Muscle layer of colon (tissue), 2 donors: ENCODE results near the gene BRWD1.

ENCODE experiments used
- H3K27ac ChIP-seq: one replicate; pipeline ENCODE4 v1.7.0; 2013; ENCODE audit warnings: low read depth, mild to moderate bottlenecking, low read length, moderate library complexity
- H3K27me3 ChIP-seq, 2 donors: one replicate each; pipeline ENCODE4 v1.7.0; 2013; ENCODE audit warnings: low read length in 2 of 2, mild to moderate bottlenecking in 2 of 2; ENCODE audit not compliant: insufficient read depth in 2 of 2, control insufficient read depth in 1 of 2
- H3K36me3 ChIP-seq: one replicate; pipeline ENCODE4 v1.7.0; 2013; ENCODE audit warnings: mild to moderate bottlenecking, low read length; ENCODE audit not compliant: insufficient read depth
- H3K4me1 ChIP-seq: one replicate; pipeline ENCODE4 v1.7.0; 2013; ENCODE audit warnings: mild to moderate bottlenecking, low read length; ENCODE audit not compliant: insufficient read depth
- H3K4me3 ChIP-seq, 2 donors: one replicate each; pipeline ENCODE4 v1.7.0; 2013; ENCODE audit warnings: low read length in 2 of 2, low read depth in 1 of 2, mild to moderate bottlenecking in 1 of 2, moderate library complexity in 1 of 2
- H3K9ac ChIP-seq: one replicate; pipeline ENCODE4 v1.7.0; 2013; ENCODE audit warnings: low read length
- H3K9me3 ChIP-seq: one replicate; pipeline ENCODE4 v1.7.0; 2013; ENCODE audit warnings: mild to moderate bottlenecking, low read length
- donor health status: abdominal sarcoma.
- donor health status: Adenocarcinoma of cecum.

BRWD1 gene

DNA sequence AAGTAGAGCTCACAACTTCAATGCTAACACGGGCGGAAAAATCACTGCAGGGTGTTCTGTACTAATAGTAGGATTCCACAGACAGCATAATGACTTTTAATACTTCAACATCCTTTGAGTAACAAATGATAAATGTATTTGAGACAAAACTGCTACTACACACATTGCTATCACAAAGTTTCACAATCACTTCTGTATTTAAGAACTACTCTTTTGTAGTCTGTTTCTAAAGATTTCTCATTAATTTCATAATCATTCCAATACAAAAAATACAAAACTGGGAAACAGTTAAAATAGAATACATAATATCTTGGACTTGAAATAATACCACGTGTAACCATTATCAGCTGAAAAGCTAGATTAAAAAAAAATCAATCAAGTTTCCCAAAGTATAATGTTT is 32.8 kb upstream of the BRWD1 start:
- H3K9me3 ChIP-seq = no peaks in the 10 kb centered on the region
- peaks cover 24% of the 10 kb centered on the region for H3K36me3 ChIP-seq
- no peak overlapping the region for H3K9ac ChIP-seq
- no peak overlapping the region for H3K27ac ChIP-seq
- peaks cover 23% of the 10 kb centered on the region for H3K4me1 ChIP-seq
- no peak overlapping the region for H3K4me3 ChIP-seq
- H3K27me3 ChIP-seq = no peaks in the 10 kb centered on the region

DNA sequence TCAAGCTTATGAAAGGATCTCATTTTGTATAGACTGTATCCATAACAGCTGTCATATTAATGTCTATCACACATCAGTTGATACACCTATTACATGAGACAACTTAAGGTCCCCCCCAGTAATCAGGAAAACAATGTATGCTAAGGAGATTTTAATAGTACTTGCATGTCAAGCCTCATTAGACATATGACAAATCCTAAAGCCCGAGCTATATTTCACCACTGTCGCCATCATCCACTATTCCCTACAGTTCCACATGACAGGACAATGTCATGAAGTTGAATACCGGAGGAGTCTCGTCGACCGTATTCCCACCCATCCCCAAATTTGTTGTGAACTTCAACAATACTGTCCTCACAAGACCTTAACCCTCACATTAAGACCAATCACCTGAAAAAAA is 32.0 kb upstream of the BRWD1 start:
- H3K4me1 ChIP-seq = peaks cover 23% of the 10 kb centered on the region
- peaks cover 30% of the 10 kb centered on the region for H3K36me3 ChIP-seq
- H3K27ac ChIP-seq = no peak overlapping the region
- no peak overlapping the region for H3K9ac ChIP-seq
- no peaks in the 10 kb centered on the region for H3K9me3 ChIP-seq
- no peak overlapping the region for H3K4me3 ChIP-seq
- H3K27me3 ChIP-seq = no peaks in the 10 kb centered on the region

DNA sequence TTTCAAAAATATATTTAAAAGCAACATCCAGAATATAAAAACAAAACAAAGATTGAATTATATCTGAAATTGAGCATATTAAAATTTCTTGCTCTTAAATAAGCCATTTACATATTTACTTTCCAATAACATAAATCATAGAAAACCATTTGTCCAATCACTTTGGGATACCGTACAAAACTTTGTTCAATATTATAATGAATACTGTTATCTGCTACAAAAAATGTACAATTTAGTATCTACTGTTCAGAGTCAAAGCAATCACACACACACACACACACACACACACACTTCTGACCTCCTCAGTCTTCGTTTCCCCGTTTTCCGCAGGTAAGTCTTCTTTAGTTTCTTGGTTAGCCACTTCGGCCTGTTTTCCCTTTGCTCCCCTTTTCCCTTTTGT is 31.4 kb upstream of the BRWD1 start:
- Histone ChIP-seq H3K4me1 (peaks cover 23% of the 10 kb centered on the region), H3K36me3 (peaks cover 30% of the 10 kb centered on the region), H3K27me3 (no peaks in the 10 kb centered on the region), H3K4me3 (no peak overlapping the region), H3K9me3 (no peaks in the 10 kb centered on the region), H3K27ac (no peak overlapping the region), H3K9ac (no peak overlapping the region)

DNA sequence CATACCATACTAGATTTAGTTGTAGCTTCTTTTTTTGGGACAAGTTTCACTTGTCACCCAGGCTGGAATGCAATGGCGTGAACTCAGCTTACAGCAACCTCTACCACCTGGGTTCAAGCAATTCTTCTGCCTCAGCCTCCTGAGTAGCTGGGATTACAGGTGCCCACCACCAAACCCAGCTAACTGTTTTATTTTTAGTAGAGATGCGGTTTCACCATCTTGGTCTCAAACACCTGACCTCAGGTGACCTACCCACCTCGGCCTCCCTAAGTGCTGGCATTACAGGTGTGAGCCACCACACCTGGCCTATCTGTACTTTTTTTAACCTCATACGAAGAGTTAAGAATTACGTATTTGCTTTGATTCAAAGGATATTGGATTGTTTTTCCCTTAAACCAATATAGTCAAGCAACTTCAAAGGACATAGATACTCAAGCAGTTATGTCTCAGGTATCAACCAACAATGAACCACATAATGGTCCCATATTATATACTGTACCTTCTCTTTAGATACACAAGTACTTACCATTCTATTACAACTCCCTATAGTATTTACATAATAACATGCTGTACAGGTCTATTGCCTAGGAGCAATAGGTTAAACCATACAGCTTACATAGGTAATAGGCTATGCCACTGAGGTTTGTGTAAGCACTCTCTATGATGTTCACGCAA is 28.0 kb upstream of the BRWD1 start:
- no peak overlapping the region for H3K27ac ChIP-seq
- no peaks in the 10 kb centered on the region for H3K9me3 ChIP-seq
- no peak overlapping the region for H3K4me3 ChIP-seq
- H3K36me3 ChIP-seq = peaks cover 30% of the 10 kb centered on the region
- no peaks in the 10 kb centered on the region for H3K27me3 ChIP-seq
- no peak overlapping the region for H3K9ac ChIP-seq
- peaks cover 9% of the 10 kb centered on the region for H3K4me1 ChIP-seq

DNA sequence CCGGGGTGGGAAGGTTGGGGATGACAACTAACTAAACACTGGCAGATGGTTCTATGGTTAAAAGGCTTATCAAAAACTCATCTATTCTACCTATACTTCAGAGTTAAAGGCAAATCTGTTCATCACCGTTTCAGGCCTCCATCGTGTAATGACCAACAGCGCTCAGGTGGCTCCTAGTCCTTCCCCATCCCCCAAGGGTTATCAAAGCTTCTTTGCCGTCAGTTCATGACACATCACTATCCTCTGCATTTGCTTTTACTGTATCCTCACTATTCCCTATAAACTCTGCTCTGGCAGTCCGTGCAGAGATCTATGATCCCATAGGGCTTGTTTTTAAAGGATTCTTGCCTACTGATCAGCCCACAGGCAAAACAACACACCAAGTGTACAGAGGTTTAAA is 27.3 kb upstream of the BRWD1 start:
- peaks cover 5% of the 10 kb centered on the region for H3K4me1 ChIP-seq
- H3K27ac ChIP-seq = no peak overlapping the region
- H3K4me3 ChIP-seq = no peak overlapping the region
- no peaks in the 10 kb centered on the region for H3K27me3 ChIP-seq
- peaks cover 27% of the 10 kb centered on the region for H3K36me3 ChIP-seq
- H3K9ac ChIP-seq = no peak overlapping the region
- no peaks in the 10 kb centered on the region for H3K9me3 ChIP-seq

DNA sequence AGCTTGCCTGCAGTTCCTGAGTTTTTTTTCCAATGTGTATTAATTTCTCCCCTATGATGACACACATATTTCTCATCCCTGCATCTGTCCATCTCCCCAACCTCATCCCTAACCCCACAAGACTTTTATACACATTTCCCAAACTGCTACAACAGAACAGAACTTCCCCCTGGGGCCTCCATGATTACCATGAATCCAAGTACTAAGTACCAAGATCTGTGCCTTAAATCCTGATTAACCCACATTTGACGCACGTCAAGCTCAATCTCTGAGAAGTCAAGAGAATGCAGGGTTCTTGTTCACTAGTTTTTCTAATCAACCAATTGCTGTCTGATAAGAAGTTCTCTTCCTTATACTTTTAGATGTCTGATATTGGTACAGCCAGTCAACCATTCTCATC is 25.8 kb upstream of the BRWD1 start:
- H3K9me3 ChIP-seq = no peaks in the 10 kb centered on the region
- no peak overlapping the region for H3K27ac ChIP-seq
- H3K4me1 ChIP-seq = no peaks in the 10 kb centered on the region
- H3K9ac ChIP-seq = no peak overlapping the region
- peaks cover 22% of the 10 kb centered on the region for H3K36me3 ChIP-seq
- H3K4me3 ChIP-seq = no peak overlapping the region
- H3K27me3 ChIP-seq = no peaks in the 10 kb centered on the region

DNA sequence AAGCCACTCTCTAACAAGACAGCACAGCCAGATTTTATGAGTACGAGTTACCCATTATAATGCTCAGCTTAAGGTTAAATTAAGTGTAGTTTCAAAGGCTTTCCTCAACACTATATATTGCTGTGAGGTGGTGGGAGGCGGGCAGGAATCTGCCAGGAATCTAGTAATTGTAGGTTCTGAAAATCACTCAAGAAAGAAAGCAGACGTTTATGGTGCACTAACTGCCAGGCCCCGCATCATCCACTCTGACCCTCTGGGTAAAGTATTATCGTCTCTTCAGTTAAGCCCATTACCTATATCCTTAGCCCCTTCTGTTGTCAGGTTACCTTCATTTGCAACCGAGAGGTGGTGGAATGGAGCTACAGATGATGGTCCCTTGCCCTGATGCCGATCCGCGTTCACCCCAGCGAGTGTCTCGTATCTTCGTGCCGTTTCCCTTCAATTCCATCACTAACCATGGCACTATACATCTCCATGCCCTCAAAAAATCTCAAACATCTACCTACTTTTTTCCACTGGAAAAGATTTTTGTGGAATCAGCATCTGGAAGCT is 23.1 kb upstream of the BRWD1 start:
- H3K36me3 ChIP-seq = peaks cover 9% of the 10 kb centered on the region
- H3K4me3 ChIP-seq = no peak overlapping the region
- H3K27me3 ChIP-seq = no peaks in the 10 kb centered on the region
- no peak overlapping the region for H3K27ac ChIP-seq
- H3K9me3 ChIP-seq = no peaks in the 10 kb centered on the region
- H3K4me1 ChIP-seq = no peaks in the 10 kb centered on the region
- H3K9ac ChIP-seq = no peak overlapping the region

DNA sequence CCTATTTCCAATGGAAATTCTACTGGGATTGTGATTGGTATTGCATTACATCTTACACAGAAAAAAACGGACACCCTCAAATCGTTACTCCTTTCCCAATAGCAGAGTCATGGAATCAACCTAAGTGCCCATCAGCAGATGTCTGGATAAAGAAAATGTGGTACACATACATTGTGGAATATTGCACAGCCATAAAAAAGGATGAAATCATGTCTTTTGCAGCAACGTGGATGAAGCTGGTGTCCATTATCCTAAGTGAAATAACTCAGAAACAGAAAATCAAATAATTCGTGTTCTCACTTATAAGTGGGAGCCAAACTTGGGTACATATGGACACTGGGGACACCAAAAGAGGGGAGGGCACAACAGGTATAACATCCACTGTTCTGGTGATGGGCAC is 21.2 kb upstream of the BRWD1 start:
- no peaks in the 10 kb centered on the region for H3K27me3 ChIP-seq
- H3K27ac ChIP-seq = no peak overlapping the region
- no peaks in the 10 kb centered on the region for H3K4me1 ChIP-seq
- H3K4me3 ChIP-seq = no peak overlapping the region
- no peaks in the 10 kb centered on the region for H3K9me3 ChIP-seq
- no peak overlapping the region for H3K9ac ChIP-seq
- no peaks in the 10 kb centered on the region for H3K36me3 ChIP-seq

DNA sequence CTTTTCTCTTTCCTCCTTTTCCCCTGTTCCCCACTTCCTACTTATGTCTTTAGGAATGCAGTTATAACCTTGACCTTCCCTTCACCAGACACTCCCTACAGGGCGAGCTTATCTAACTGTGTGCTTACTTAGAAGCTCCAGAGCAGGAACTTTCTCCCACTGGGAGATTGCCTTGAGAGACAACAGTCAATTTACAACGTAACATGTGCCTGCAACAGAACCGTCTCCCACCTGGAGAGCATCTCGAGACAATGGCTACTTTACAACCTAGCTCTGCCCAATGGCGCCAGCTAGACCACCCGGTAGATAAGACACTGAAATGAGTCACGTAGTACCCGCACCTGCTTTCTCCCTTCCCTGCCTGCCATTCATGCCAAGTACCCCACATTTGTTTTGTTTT is 18.7 kb upstream of the BRWD1 start:
- Histone ChIP-seq H3K36me3 (no peaks in the 10 kb centered on the region), H3K4me3 (no peak overlapping the region), H3K9me3 (no peaks in the 10 kb centered on the region), H3K9ac (no peak overlapping the region), H3K4me1 (no peaks in the 10 kb centered on the region), H3K27ac (no peak overlapping the region), H3K27me3 (no peaks in the 10 kb centered on the region)

DNA sequence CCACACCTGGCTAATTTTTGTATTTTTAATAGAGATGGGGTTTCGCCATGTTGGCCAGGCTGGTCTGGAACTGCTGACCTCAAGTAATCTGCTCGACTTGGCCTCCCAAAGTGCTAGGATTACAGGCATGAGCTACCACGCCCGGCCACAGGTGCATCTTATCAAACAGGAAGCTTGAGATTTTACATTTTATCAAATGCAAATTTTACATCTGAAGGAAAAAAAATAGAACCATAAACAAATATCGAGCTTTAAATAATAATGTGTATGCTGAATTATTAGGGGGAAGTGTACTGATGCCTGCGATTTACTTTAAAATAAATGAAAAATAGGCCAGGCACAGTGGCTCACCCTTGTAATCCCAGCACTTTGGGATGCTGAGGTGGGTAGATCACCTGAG is 16.6 kb upstream of the BRWD1 start:
- no peak overlapping the region for H3K27ac ChIP-seq
- no peaks in the 10 kb centered on the region for H3K4me1 ChIP-seq
- H3K4me3 ChIP-seq = no peak overlapping the region
- H3K27me3 ChIP-seq = no peaks in the 10 kb centered on the region
- no peak overlapping the region for H3K9ac ChIP-seq
- H3K9me3 ChIP-seq = no peaks in the 10 kb centered on the region
- no peaks in the 10 kb centered on the region for H3K36me3 ChIP-seq

DNA sequence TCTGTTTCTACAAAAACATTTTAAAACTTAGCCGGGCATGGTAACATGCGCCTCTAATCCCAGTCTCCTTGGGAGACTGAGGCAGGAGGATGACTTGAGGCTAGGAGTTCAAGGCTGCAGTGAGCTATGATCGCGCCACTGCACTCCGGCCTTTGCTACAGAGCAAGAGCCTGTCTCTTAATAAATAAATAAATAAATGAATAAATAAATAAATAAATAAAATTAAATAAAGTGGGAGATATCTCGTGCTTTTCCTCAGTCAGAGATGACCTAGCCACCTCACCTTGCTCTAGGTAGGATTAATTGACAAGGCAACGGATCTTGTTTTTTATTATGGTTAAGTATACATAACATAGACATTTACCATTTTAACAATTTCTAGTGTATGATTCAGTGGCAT is 14.3 kb upstream of the BRWD1 start:
- Histone ChIP-seq H3K27ac (no peak overlapping the region), H3K4me3 (no peak overlapping the region), H3K9ac (no peak overlapping the region), H3K27me3 (no peaks in the 10 kb centered on the region), H3K4me1 (no peaks in the 10 kb centered on the region), H3K36me3 (no peaks in the 10 kb centered on the region), H3K9me3 (no peaks in the 10 kb centered on the region)

DNA sequence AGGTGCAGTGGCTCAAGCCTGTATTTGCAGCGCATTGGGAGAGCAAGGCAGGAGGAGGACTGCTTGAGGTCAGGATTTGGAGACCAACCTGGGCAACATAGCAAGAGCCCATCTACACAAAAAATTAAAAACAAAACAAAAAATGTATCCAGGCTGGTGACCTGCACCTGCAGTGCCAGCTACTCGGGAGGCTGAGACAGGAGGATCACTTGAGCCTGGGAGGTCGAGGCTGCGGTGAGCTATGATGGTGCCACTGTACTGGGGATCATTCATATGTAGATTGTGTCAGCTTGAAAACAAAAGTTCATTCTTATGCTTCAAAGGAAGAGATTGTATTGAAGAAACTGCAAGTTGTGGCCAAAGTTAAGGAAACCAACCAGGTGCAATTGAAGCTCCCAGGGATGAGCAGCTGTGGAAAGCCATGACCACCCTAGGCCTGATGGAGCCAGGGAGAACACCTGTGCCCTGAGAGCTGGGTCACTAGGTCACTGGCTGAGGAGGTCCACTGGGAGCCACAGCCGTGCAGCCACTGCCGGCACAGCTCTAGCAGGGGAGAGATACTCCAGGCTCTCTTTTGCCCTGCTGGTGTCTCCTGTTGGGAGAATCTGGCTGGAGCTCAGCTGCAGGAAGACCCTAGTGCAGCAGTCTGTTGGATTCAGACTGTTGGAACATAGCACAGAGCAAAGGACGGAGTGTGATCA is 13.3 kb upstream of the BRWD1 start:
- H3K36me3 ChIP-seq = no peaks in the 10 kb centered on the region
- H3K4me1 ChIP-seq = no peaks in the 10 kb centered on the region
- no peaks in the 10 kb centered on the region for H3K9me3 ChIP-seq
- no peak overlapping the region for H3K9ac ChIP-seq
- no peak overlapping the region for H3K4me3 ChIP-seq
- no peaks in the 10 kb centered on the region for H3K27me3 ChIP-seq
- H3K27ac ChIP-seq = no peak overlapping the region
